HG03066 (cell line): Measurements from ENCODE around the gene JARID2.
"Not testable (repeated sequence)": the region's sequence is repeated elsewhere in the genome, so short reads cannot be mapped to it uniquely, and the experiment has no call there.

ENCODE experiments used
- ATAC-seq: cut with Tn5 transposase; IDR thresholded peaks from one replicate; pipeline ENCODE4 v1.9.1; 2021; ENCODE audit warnings: low read depth; ENCODE audit not compliant: unreplicated experiment

The JARID2 gene

DNA sequence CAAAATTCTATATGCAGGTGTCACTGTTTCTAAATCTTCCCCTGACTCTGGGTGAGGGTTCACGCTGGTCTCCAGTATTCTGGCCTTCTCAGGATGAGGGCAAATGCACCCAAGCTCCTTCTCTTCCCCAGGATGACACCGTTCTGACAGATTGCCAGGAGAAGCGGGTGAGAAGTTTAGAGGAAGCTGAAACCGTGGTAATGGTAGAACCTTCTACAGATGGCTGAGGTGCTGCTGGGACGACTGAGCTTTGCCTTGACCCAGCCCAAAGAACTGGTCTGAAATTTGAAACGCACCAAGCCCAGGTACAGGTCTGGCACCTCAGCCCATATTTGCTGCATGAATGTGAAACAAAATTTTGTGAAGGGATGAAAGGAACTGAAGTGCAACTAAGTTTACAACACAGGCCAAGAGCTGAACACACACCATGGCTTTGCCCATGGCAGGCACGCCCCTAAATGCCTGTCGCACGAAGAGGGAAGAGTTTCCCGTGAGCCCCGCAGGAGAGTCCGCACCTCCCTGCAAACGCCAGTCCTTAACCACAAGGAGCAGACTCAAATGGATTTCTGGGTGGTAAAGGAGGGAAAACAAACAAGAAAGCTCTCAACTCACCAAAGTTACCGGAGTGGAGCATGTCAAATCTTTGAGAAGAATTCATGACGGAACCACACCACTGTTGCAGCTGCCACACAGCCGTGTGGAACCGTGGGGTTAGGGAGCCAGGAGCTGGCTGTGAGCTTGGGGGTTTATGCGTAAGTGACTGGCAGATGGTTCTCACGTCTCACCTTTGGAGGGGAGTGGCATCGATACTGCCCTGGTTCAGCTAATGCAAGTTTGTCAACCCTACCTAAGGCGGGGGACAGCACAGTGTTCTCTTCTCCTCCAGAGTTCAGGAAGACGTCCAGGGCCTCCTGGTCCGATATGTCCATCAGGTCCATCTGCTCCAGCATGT is 278.1 kb downstream of the JARID2 start:
- ATAC-seq = no peak

GRCh38 chr6:15524861-15525401 is 279.1 kb downstream of the JARID2 start:
- no peak for ATAC-seq

DNA sequence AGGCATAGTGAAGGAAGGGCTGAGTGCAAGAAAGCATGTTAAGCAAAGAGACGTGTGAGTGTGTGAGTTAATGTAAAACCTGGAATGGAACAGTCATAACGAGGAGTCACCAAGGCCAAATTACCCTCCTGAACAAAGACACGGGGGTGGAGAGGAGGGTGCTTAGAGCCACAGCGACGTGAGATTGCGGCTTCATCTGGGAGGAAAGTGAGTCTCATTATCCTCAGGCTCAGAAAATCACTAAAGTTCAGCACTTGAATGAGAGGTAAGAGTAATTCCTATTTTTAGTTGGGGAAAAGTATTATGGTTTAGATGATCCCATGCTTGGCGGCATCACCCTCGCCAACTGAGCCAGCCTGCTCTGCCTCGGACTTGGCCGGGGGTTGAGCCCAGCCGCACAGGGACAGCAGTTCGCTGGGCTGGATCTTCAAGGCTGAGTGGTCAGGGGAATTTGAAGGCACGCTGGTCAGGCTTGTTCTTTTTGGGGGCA is 280.4 kb downstream of the JARID2 start:
- no peak for ATAC-seq

DNA sequence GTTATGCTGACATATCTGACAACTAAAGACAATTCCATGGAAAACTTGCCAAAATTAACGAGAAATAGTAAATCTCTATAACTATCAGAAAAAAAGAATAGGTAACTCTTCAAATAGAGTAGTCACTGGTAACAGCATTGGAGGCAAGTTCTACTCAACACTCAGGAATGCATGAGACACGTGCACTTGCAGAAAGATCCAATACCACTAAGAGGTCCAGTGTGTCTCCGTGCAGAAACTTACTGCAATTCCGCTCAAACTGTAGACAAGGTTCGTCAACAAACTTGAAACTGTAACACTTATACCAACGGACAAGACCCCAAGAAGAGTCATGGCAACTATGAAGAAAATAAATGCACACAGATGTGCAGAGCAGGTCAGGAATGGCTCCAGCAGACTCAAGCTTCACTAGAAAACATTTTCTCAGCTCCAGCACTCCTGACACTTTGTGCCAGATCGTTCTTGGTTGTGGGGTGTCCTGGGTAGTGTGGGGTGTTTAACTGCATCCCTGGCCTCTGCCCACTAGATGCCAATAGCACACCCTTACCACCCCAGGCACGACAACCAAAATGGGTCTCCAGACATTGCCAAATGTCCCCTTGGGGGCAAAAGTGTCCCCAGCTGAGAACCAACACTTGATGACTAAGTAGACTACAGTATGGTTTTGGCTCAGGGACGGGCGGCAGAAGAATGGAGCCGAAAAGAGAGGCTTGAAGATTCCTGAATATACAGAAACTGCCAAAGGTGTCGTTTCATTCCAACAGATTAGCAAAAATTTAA is 282.2 kb downstream of the JARID2 start:
- no peak for ATAC-seq

GRCh38 chr6:15528870-15529269 is 283.0 kb downstream of the JARID2 start:
- ATAC-seq = no peak

DNA sequence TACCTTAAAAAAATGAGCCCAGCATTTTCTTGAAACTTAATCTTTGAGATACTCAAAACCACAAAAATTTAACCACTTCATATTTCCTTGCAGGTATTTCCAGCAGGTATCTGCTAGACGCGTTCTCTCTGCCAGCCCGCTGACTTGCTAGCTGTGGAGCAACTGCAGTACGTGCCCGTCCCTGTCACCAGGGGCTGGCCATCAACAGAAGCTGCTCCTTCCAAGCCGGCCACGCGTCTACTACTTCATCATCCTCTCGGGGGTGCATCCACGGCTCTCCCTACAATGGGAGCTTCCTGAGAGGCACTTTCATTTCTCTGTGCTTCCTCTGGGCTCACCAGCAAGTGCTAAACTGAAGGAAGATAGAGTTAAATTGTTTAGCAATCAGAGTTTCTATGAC is 284.5 kb downstream of the JARID2 start:
- ATAC-seq = no peak

GRCh38 chr6:15531973-15532372 is 286.1 kb downstream of the JARID2 start:
- no peak for ATAC-seq

- ATAC-seq = no peak
These were observed 287.6 kb downstream of the JARID2 start for GRCh38 chr6:15533379-15534026.

DNA sequence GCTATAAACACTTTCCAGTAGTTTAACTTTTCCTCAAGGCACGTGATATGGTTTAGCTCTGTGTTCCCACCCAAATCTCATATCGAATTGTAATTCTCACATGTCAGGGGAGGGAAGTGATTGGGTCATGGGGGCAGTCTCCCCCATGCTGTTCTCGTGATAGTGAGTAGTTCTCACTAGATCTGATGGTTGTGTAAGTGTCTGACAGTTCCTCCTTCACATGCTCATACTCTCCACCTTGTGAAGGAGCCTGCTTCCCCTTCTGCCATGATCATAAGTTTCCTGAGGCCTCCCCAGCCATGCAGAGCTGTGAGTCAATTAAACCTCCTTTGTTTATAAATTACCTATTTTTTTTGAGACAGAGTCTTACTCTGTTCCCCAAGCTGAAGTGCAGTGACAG is 289.1 kb downstream of the JARID2 start:
- ATAC-seq = no peak

- no peak for ATAC-seq
These were observed 289.8 kb downstream of the JARID2 start for GRCh38 chr6:15535495-15536197.

DNA sequence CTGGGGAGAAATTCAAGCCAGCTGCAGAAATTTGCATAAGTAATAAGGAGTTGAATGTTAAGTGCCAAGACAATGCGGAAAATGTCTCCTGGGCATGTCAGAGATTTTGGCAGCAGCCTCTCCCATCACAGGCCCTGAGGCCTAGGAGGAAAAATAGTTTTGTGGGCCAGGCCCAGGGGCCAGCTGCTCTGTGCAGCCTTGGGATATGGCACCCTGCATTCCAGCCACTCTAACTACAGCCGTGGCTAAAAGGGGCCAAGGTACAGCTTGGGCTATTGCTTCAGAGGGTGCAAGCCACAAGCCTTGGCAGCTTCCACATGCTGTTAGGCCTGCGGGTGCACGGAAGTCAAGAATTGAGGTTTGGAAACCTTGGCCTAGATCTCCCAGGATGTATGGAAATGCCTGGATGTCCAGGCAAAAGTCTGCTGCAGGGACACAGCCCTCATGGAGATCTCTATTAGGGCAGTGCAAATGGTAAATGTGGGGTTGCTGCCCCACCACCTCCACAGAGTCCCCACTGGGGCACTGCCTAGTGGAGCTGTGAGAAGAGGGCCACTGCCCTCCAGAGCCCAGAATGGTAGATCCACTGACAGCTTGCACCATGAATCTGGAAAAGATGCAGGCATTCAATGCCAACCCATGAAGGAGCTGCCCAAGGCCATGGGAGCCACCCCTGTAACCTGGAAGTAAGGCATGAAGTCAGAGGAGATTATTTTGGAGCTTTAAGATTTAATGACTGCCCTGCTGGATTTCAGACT is 290.5 kb downstream of the JARID2 start:
- ATAC-seq = no peak

DNA sequence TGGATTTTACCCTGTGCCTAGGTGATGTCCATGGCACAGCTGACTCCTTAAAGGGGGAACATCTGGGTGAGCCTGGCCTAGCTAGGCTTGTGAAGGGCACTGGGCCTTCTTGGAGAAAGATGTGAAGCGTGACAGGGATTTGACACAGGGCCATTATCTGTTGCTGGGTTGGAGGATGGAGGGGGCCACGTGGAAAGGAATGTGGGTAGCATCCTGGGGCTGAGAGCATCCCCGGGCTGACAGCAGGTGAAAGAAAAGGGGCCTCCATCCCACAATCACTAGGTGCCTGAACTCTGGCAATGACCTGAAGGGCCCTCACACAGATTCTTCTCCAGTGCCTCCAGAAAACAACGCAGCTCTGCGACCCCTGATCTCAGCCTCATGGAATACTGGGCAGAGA is 292.2 kb downstream of the JARID2 start:
- ATAC-seq = no peak

GRCh38 chr6:15538766-15539495 is 293.1 kb downstream of the JARID2 start:
- no peak for ATAC-seq

- no peak for ATAC-seq
These were observed 293.9 kb downstream of the JARID2 start for GRCh38 chr6:15539722-15540270.

DNA sequence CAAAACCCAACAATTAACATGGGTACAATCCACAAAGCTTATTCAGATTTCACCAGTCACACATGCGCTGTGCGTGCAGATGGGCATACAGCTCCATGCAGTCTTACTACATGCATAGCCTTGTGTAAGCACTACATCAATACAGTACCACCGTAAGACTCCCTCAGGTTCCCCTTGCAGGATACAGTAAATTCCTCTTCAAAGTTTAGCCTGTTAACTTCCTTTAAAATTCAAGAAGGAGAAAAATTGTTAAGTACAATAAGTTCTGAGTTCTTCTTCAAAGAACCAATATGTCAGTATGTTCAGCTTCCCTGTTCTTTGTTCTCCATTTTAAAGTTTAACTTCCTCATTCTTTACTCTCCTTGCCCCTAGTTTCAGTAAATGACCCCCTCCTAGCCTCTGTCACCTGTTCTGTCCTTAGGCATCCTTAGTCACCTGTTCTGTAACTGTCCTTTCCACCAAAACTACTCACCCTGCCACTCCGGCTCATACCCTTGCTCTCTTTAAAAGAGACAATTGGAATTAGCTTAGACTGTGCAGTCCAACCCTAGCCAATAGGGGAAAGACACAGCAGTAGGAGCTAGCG is 297.6 kb downstream of the JARID2 start:
- not testable (repeated sequence) for ATAC-seq

- no peak for ATAC-seq
These were observed 298.5 kb downstream of the JARID2 start for GRCh38 chr6:15544321-15544900.

DNA sequence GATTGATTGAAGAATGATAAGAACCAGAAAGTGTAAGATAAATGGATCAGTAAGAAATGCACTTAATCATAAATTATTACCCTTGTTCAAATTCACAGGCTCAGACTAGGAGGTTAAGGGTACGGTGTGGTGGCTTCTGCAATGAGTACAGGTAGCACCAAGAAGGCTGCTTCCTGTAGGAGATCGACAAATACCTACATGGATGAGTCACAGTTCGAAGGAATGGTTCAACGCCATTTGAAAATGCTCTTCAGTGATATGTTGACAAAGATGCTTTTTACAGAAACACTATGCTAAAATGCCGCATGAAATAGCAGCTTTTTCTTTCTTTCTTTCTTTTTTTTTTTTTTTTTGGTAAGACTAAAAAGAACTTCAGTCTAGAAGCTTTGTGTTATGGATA is 300.7 kb downstream of the JARID2 start:
- no peak for ATAC-seq

- no peak for ATAC-seq
These were observed 301.5 kb downstream of the JARID2 start for GRCh38 chr6:15547400-15547799.
